Bronchial epithelial cell (primary cell): ENCODE results near the gene ACKR3. TPM values are rescaled to one million over a fixed set of nuclear protein-coding genes. Genes with fewer than 3 reads are reported as not detected.
A peak's percentile ranks its signal among the peaks of the same experiment; 100 is the strongest.

ENCODE experiments used
- DNase-seq: peaks from one replicate; pipeline ENCODE4 v3.0.0-alpha.2; 2010; ENCODE audit warnings: low read depth
- FAIRE-seq: peaks from 2 replicates; lab custom pipeline; 2011; peaks lifted over from hg19 to GRCh38; lab: Jason Lieb, UNC
- H3K27me3 ChIP-seq: 2 replicates; pipeline ENCODE4 v1.5.1; 2011; ENCODE audit warnings: low read length; ENCODE audit not compliant: control insufficient read depth, insufficient read depth
- H3K36me3 ChIP-seq: 2 replicates; pipeline ENCODE4 v1.5.1; 2011; ENCODE audit warnings: low read length; ENCODE audit not compliant: control insufficient read depth, insufficient read depth
- H3K4me3 ChIP-seq: 2 replicates; pipeline ENCODE4 v1.5.1; 2011; ENCODE audit warnings: mild to moderate bottlenecking, low read depth, low read length, control low read depth
- total RNA-seq: library from RNA; depleted of rRNA; stranded (reverse); fragments of >200 nt; gene quantifications from 2 replicates; pipeline ENCODE4 v1.2.1, GENCODE V29; 2014
- TF ChIP-seq, protein P1 (sequence below): IDR thresholded peaks from 2 replicates; pipeline ENCODE4 v1.5.1; 2011; ENCODE audit warnings: mild to moderate bottlenecking, moderate library complexity, low read length, control low read depth, inconsistent platforms; ENCODE audit not compliant: insufficient read depth, severe bottlenecking

ACKR3 gene
- total RNA-seq, 1 donor from 2014 or later = 17.9 TPM

DNA sequence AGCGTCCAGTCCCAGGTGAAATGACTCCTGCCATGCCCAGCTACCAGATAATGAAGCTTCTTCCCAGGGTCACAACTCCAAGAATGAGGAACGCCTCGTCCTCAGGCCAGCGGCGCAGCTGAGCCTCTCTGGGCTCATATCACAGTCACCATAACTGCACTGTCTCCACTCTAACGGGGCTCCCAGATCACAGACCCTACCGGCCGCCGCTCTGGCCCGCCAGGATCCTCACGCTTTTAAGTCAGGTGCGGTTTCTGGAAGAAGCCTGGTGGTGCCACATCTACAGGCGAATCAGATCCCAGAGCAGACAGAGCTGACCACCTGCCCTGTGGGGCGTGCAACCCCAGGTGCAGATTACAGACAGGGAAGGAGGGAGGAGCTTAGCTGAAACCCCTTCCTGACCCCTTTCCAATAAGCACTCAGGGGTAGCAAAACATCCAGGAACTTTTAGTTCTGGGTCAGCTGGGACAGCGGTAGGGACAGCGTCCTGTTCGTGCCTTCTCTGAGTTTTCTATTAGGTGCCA is 3.7 kb upstream of the ACKR3 start:
- DNase-seq = no peak

DNA sequence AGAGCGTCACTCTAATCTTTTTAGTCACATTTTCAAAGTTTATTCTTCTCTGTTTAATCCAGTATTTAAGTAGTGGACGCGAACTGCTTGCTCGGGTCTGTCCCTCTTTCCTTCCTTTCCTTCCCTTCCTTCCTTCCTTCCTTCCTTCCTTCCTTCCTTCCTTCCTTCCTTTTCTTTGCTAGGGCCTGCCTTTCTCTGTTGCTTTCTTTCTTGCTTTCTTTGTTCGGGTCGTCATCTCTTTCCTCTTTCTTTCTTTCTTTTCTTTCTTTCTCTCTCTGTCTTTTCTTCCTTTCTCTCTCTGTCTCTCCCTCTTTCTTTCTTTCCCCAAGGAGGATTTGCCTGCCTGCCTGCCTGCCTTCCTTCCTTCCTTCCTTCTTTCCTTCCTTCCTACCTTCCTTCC is 3.0 kb upstream of the ACKR3 start:
- TF ChIP-seq, protein P1, sequence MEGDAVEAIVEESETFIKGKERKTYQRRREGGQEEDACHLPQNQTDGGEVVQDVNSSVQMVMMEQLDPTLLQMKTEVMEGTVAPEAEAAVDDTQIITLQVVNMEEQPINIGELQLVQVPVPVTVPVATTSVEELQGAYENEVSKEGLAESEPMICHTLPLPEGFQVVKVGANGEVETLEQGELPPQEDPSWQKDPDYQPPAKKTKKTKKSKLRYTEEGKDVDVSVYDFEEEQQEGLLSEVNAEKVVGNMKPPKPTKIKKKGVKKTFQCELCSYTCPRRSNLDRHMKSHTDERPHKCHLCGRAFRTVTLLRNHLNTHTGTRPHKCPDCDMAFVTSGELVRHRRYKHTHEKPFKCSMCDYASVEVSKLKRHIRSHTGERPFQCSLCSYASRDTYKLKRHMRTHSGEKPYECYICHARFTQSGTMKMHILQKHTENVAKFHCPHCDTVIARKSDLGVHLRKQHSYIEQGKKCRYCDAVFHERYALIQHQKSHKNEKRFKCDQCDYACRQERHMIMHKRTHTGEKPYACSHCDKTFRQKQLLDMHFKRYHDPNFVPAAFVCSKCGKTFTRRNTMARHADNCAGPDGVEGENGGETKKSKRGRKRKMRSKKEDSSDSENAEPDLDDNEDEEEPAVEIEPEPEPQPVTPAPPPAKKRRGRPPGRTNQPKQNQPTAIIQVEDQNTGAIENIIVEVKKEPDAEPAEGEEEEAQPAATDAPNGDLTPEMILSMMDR = no peak
- DNase-seq (no peak), FAIRE-seq (no peak)
- H3K27me3 ChIP-seq = no peaks in the 10 kb centered on the region
- H3K36me3 ChIP-seq = no peaks in the 10 kb centered on the region
- H3K4me3 ChIP-seq = no peak overlapping the region

More for the DNA sequence above, 3.7 kb upstream of the ACKR3 start:
- Histone ChIP-seq H3K36me3 (no peaks in the 10 kb centered on the region), H3K4me3 (no peak overlapping the region), H3K27me3 (no peaks in the 10 kb centered on the region)
- no peak for FAIRE-seq
- TF ChIP-seq, protein P1 = no peak

DNA sequence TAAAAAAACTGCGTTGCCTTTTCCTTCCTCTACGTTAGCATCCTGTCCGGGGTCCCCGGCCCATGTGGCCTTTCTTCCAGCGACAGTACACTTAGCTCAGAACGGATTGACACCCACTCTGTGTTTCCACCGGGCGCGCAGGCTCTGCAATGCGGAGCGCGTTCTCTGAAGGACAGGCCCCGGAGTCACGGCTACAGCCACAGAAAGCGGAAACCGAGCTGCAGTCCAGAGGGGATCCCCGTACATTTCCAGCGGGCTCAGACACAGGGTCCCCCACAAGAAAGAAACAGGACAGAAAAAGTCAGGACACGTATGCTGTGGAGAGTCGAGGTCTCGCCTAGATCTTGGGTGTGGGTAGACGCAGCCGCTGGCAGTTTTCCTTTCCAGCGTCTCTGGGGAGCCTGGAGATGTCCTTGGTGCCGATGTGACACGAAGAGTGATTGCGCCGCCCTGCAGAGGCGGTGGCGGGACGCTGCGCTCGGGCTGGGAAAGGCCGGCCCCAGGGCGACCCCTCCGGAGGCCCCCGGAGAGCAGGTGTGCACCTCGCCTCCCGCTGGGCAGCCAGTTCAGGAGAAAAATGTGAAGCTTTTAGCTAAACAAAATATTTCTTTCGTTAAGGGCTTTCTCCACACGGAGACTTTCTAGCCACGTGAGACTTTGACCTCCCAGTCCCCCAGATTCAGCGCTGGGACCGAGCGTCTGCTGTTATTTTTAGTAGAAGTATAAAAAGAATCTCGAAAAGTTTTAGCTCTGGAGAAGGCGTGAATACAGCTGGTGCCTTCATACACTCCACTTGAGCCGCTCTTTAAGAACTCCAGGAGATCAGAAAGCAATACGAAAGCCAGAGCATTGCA is 1.3 kb upstream of the ACKR3 start:
- Histone ChIP-seq H3K36me3 (no peaks in the 10 kb centered on the region), H3K27me3 (no peaks in the 10 kb centered on the region), H3K4me3 (peak overlapping the region; percentile 39)
- TF ChIP-seq, protein P1 = no peak
- DNase-seq = peak; percentile 29
- FAIRE-seq = no peak

DNA sequence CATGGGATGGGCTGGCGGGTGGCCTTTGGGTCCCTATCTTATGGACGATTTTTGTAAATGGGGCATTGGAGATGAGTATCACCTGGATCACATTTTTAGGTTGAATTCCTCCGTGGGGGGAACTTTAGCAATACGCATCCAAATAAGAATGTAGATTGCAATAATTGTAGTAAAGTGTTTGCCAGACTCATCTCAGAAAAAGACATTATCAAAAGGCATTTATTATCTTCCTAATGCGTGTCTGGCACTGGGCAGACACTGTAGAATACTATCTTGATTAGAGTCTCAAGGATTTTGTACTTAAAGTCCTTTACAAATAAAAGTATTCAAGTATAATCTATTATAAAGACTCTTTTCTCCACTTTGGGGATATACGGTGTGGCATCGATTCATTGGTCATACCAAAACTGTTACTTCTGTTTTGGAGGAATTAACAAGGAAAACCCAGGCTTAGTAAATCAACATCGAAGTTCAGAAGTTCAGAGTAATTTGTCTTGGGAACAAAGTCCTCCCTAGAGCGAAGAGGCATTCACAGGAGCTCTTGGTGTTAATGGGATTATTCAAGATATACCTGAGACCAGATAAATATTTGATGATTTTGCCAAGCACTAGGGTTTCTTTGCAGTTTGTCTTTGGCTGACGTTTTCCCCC is 578 bp upstream of the ACKR3 start:
- TF ChIP-seq, protein P1 = no peak
- Histone ChIP-seq H3K4me3 (peak overlapping the region; percentile 46), H3K27me3 (no peaks in the 10 kb centered on the region), H3K36me3 (peaks cover 2% of the 10 kb centered on the region)
- no peak for FAIRE-seq
- no peak for DNase-seq

DNA sequence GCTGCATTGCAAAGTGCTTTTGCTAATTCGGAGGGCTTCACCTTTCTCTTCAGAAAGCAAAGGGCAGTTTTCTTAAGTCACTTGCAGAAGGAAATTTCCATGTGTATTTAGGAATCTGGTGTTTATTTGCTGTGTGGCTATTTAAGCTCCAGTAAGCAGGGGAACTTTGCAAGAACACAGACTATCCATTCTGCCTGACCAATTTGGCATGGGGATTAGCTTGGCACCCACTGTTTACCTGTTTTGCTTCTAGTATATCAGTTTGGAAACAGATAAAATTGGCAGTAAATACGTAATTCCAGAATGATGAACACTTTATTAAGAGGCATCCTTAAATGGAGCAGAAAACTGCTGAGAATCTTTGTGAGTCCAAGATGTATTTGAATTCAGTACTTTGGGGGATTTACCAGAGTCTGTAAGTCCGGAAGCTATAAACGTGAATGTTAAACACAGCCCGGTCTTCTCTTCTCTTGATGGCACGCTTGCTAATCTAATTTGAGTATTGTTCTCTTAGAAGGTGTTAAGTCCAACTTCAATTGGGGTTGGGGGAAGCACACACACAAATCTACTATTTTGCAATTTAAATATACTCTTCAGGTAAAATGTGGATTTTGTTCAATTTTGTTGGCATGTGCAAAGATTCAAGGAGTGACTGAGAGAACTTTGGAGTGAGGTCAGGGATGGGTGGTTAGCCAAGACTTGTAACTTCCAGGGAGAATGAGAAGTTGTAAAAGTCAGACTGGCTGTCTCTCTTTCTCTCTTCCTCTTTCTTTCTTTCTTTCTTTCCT is 650 bp downstream of the ACKR3 start:
- peak; percentile 35 for DNase-seq
- no peak for FAIRE-seq
- Histone ChIP-seq H3K4me3 (peak overlapping the region; percentile 46), H3K36me3 (peaks cover 2% of the 10 kb centered on the region), H3K27me3 (no peaks in the 10 kb centered on the region)
- TF ChIP-seq, protein P1 = no peak
